Immature natural killer cell (primary cell): ENCODE results near the gene ZNF770. TPM values are rescaled to one million over a fixed set of nuclear protein-coding genes. Genes with fewer than 3 reads are reported as not detected.
A peak's percentile ranks its signal among the peaks of the same experiment; 100 is the strongest.
"Not testable (repeated sequence)": the region's sequence is repeated elsewhere in the genome, so short reads cannot be mapped to it uniquely, and the experiment has no call there.

Experiments used
- DNase-seq, 3 donors: peaks; one replicate each; pipeline ENCODE4 v3.0.0; 2022; ENCODE audit warnings: mixed read lengths in 1 of 3
- H3K27ac Mint-ChIP-seq, 6 donors: one replicate each; pipeline ENCODE4 v1.8.0; 2020; ENCODE audit warnings: mixed read lengths in 6 of 6, mild to moderate bottlenecking in 5 of 6, inconsistent platforms in 4 of 6, moderate library complexity in 3 of 6
- H3K27me3 Mint-ChIP-seq, 3 donors: one replicate each; pipeline ENCODE4 v1.8.0; 2020 to 2021; ENCODE audit warnings: low read depth in 3 of 3, mild to moderate bottlenecking in 3 of 3, mixed read lengths in 3 of 3, moderate library complexity in 3 of 3, inconsistent platforms in 1 of 3
- H3K36me3 Mint-ChIP-seq, 3 donors: one replicate each; pipeline ENCODE4 v1.8.0; 2020; ENCODE audit warnings: mixed read lengths in 3 of 3, inconsistent platforms in 2 of 3, mild to moderate bottlenecking in 2 of 3
- H3K4me1 Mint-ChIP-seq, 2 donors: one replicate each; pipeline ENCODE4 v1.8.0; 2020; ENCODE audit warnings: inconsistent platforms in 2 of 2, mild to moderate bottlenecking in 2 of 2, mixed read lengths in 2 of 2, moderate library complexity in 1 of 2
- H3K4me3 Mint-ChIP-seq, 5 donors: one replicate each; pipeline ENCODE4 v1.8.0; 2020; ENCODE audit warnings: mild to moderate bottlenecking in 5 of 5, mixed read lengths in 5 of 5, inconsistent platforms in 3 of 5, moderate library complexity in 3 of 5
- H3K9me3 Mint-ChIP-seq, 6 donors: one replicate each; pipeline ENCODE4 v1.8.0; 2020; ENCODE audit warnings: mild to moderate bottlenecking in 6 of 6, mixed read lengths in 6 of 6, inconsistent platforms in 4 of 6, moderate library complexity in 3 of 6
- polyA plus RNA-seq, 3 donors: library from polyadenylated mRNA; unstranded; fragments of 300-500 nt; fragmentation: Illumina TruSeq; gene quantifications; one replicate each; pipeline ENCODE4 v1.2.3, GENCODE V29; 2021

The ZNF770 gene
- polyA plus RNA-seq, 3 donors from 2014 or later = 38.8 to 59.7 (median 40.6) TPM

- DNase-seq = no peak
- peaks cover 7% of the 10 kb centered on the region in 2 donors for H3K4me1 Mint-ChIP-seq
- H3K4me3 Mint-ChIP-seq = no peak overlapping the region
- no peaks in the 10 kb centered on the region for H3K9me3 Mint-ChIP-seq
- peaks cover 2 to 8% (median 5%) of the 10 kb centered on the region in 3 donors for H3K27me3 Mint-ChIP-seq
- no peaks in the 10 kb centered on the region for H3K36me3 Mint-ChIP-seq
- no peak overlapping the region for H3K27ac Mint-ChIP-seq
These were observed 5.8 kb upstream of the ZNF770 start for GRCh38 chr15:34993877-34994276.

GRCh38 chr15:34993412-34993811 lies 5.3 kb upstream of the ZNF770 start:
- H3K27me3 Mint-ChIP-seq = peaks cover 4 to 10% (median 7%) of the 10 kb centered on the region in 3 donors

GRCh38 chr15:34987609-34988026 lies 469 bp downstream of the ZNF770 start:
- H3K4me1 Mint-ChIP-seq = peaks cover 40 to 51% of the 10 kb centered on the region in 2 donors
- H3K4me3 Mint-ChIP-seq = peak overlapping the region; percentile 94 to 99 (median 97)
- H3K36me3 Mint-ChIP-seq = peaks cover 0 to 5% (median 0%) of the 10 kb centered on the region in 3 donors
- DNase-seq = no peak
- peak overlapping the region; percentile 97 to 99 (median 98) for H3K27ac Mint-ChIP-seq
- peaks cover 8 to 19% (median 11%) of the 10 kb centered on the region in 3 donors for H3K27me3 Mint-ChIP-seq
- no peaks in the 10 kb centered on the region for H3K9me3 Mint-ChIP-seq

More at GRCh38 chr15:34993412-34993811, 5.3 kb upstream of the ZNF770 start:
- Mint-ChIP-seq H3K36me3 (no peaks in the 10 kb centered on the region), H3K4me1 (peaks cover 11 to 12% of the 10 kb centered on the region in 2 donors), H3K27ac (no peak overlapping the region), H3K9me3 (no peaks in the 10 kb centered on the region), H3K4me3 (no peak overlapping the region)
- no peak for DNase-seq

- Mint-ChIP-seq H3K36me3 (peaks cover 0 to 6% (median 5%) of the 10 kb centered on the region in 3 donors), H3K27me3 (peaks cover 8 to 19% (median 11%) of the 10 kb centered on the region in 3 donors), H3K27ac (peak overlapping the region; percentile 97 to 99 (median 98)), H3K4me1 (peaks cover 40 to 54% of the 10 kb centered on the region in 2 donors), H3K9me3 (no peaks in the 10 kb centered on the region), H3K4me3 (peak overlapping the region; percentile 94 to 99 (median 97))
- DNase-seq = no peak
These were observed 1.2 kb downstream of the ZNF770 start for GRCh38 chr15:34986771-34987480.

GRCh38 chr15:34986326-34986725 lies 1.8 kb downstream of the ZNF770 start:
- Mint-ChIP-seq H3K4me3 (peak overlapping the region; percentile 94 to 99 (median 97)), H3K27ac (peak overlapping the region; percentile 67 to 99 (median 98)), H3K36me3 (peaks cover 0 to 10% (median 6%) of the 10 kb centered on the region in 3 donors), H3K9me3 (no peaks in the 10 kb centered on the region), H3K27me3 (peaks cover 8 to 19% (median 11%) of the 10 kb centered on the region in 3 donors), H3K4me1 (peaks cover 40 to 60% of the 10 kb centered on the region in 2 donors)
- no peak for DNase-seq

GRCh38 chr15:34984889-34985630 lies 3.0 kb downstream of the ZNF770 start:
- H3K9me3 Mint-ChIP-seq = no peaks in the 10 kb centered on the region
- H3K36me3 Mint-ChIP-seq = peaks cover 0 to 13% (median 8%) of the 10 kb centered on the region in 3 donors
- H3K4me3 Mint-ChIP-seq = peak overlapping the region in 1 of 5 donors; percentile 22
- H3K27me3 Mint-ChIP-seq = peaks cover 8 to 19% (median 11%) of the 10 kb centered on the region in 3 donors
- H3K4me1 Mint-ChIP-seq = peaks cover 40 to 61% of the 10 kb centered on the region in 2 donors
- H3K27ac Mint-ChIP-seq = peak overlapping the region; percentile 22 to 71 (median 37)
- DNase-seq = no peak

GRCh38 chr15:34976743-34977142 lies 11.3 kb downstream of the ZNF770 start:
- H3K4me3 Mint-ChIP-seq = no peak overlapping the region
- H3K27me3 Mint-ChIP-seq = no peaks in the 10 kb centered on the region
- peaks cover 1 to 5% of the 10 kb centered on the region in 2 donors for H3K4me1 Mint-ChIP-seq
- H3K27ac Mint-ChIP-seq = peak overlapping the region in 1 of 6 donors; percentile 37
- no peak for DNase-seq
- H3K36me3 Mint-ChIP-seq = peaks cover 3 to 11% (median 4%) of the 10 kb centered on the region in 3 donors
- H3K9me3 Mint-ChIP-seq = no peaks in the 10 kb centered on the region

- no peak overlapping the region for H3K4me3 Mint-ChIP-seq
- H3K27ac Mint-ChIP-seq = peak overlapping the region in 1 of 6 donors; percentile 5
- H3K4me1 Mint-ChIP-seq = peaks cover 0 to 1% of the 10 kb centered on the region in 2 donors
- no peaks in the 10 kb centered on the region for H3K27me3 Mint-ChIP-seq
- no peaks in the 10 kb centered on the region for H3K9me3 Mint-ChIP-seq
- no peak for DNase-seq
- H3K36me3 Mint-ChIP-seq = peaks cover 0 to 6% (median 4%) of the 10 kb centered on the region in 3 donors
These were observed 12.0 kb downstream of the ZNF770 start for GRCh38 chr15:34976073-34976472.

- H3K9me3 Mint-ChIP-seq = no peaks in the 10 kb centered on the region
These were observed 14.6 kb downstream of the ZNF770 start for GRCh38 chr15:34973512-34973911.

GRCh38 chr15:34970098-34970643 lies 17.9 kb downstream of the ZNF770 start:
- not testable (repeated sequence) for H3K36me3 Mint-ChIP-seq, DNase-seq, H3K9me3 Mint-ChIP-seq
- H3K4me1 Mint-ChIP-seq = peaks cover 35 to 48% of the 10 kb centered on the region in 2 donors
- H3K27ac Mint-ChIP-seq = peak overlapping the region in 4 of 6 donors; percentile 84 to 96 (median 90)
- peaks cover 4 to 10% (median 4%) of the 10 kb centered on the region in 3 donors for H3K27me3 Mint-ChIP-seq
- peak overlapping the region; percentile 97 to 100 (median 99) for H3K4me3 Mint-ChIP-seq

More at GRCh38 chr15:34973512-34973911, 14.6 kb downstream of the ZNF770 start:
- H3K4me1 Mint-ChIP-seq = peaks cover 14 to 15% of the 10 kb centered on the region in 2 donors
- H3K36me3 Mint-ChIP-seq = peaks cover 0 to 6% (median 4%) of the 10 kb centered on the region in 3 donors
- DNase-seq = no peak
- H3K4me3 Mint-ChIP-seq = no peak overlapping the region
- peaks cover 3 to 7% (median 4%) of the 10 kb centered on the region in 3 donors for H3K27me3 Mint-ChIP-seq
- H3K27ac Mint-ChIP-seq = no peak overlapping the region

GRCh38 chr15:34969340-34970097 lies 18.6 kb downstream of the ZNF770 start, which contains the start of gene AQR:
Gene AQR (minus strand): TSS chr15:34969742. CDS start chr15:34969613, 129 bp downstream.
- H3K4me1 Mint-ChIP-seq = peaks cover 36 to 54% of the 10 kb centered on the region in 2 donors

GRCh38 chr15:34964277-34964676 lies 23.8 kb downstream of the ZNF770 start:
- Mint-ChIP-seq H3K36me3 (peaks cover 3 to 14% (median 11%) of the 10 kb centered on the region in 3 donors), H3K4me1 (peaks cover 45 to 61% of the 10 kb centered on the region in 2 donors), H3K27me3 (peaks cover 0 to 5% (median 2%) of the 10 kb centered on the region in 3 donors), H3K4me3 (no peak overlapping the region), H3K9me3 (no peaks in the 10 kb centered on the region), H3K27ac (peak overlapping the region in 2 of 6 donors; percentile 5 to 57)
- DNase-seq = no peak

More at GRCh38 chr15:34969340-34970097, 18.6 kb downstream of the ZNF770 start, which contains the start of gene AQR:
- Mint-ChIP-seq H3K27ac (peak within 1 kb of the TSS; percentile 84 to 97 (median 94)), H3K9me3 (no peaks in the 10 kb centered on the region), H3K36me3 (peaks cover 0 to 4% (median 0%) of the 10 kb centered on the region in 3 donors), H3K27me3 (peaks cover 4 to 10% (median 4%) of the 10 kb centered on the region in 3 donors), H3K4me3 (peak within 1 kb of the TSS; percentile 97 to 100 (median 99))
- peak; percentile 83 to 91 (median 85) for DNase-seq
